VCaP (cell line): ENCODE data around the gene CDC6.

Experiments used
- H3K27ac ChIP-seq: fragments of 450-650 bp; 2 replicates; pipeline ENCODE4 v1.5.1; 2017
- CTCF ChIP-seq: fragments of 450-650 bp; conservative IDR thresholded peaks from 2 replicates; pipeline ENCODE4 v1.5.1; 2017; ENCODE audit warnings: mild to moderate bottlenecking, moderate library complexity

CDC6 gene

GRCh38 chr17:40335620-40336019, 47.9 kb downstream of the CDC6 start:
- H3K27ac ChIP-seq, result no peak overlapping the region
- TF ChIP-seq CTCF, result no peak

- no peak overlapping the region for H3K27ac ChIP-seq
- TF ChIP-seq CTCF, result no peak
Observed at GRCh38 chr17:40337351-40337750, 49.7 kb downstream of the CDC6 start.

- no peak overlapping the region for H3K27ac ChIP-seq
- no peak for TF ChIP-seq CTCF
Observed at GRCh38 chr17:40338058-40338457, 50.4 kb downstream of the CDC6 start.

- no peak for TF ChIP-seq CTCF
- no peak overlapping the region for H3K27ac ChIP-seq
Observed at GRCh38 chr17:40338941-40339649, 51.4 kb downstream of the CDC6 start.

GRCh38 chr17:40340327-40340726, 52.6 kb downstream of the CDC6 start:
- H3K27ac ChIP-seq, result peak overlapping the region; percentile 80
- TF ChIP-seq CTCF, result no peak

GRCh38 chr17:40340880-40341807, 53.5 kb downstream of the CDC6 start:
- peak overlapping the region; percentile 80 for H3K27ac ChIP-seq
- TF ChIP-seq CTCF, result no peak; the same call in 1 of the 2 replicates

- H3K27ac ChIP-seq, result peak overlapping the region; percentile 80
- no peak for TF ChIP-seq CTCF
Observed at GRCh38 chr17:40341808-40342503, 54.3 kb downstream of the CDC6 start.
